GM19099 (cell line): ENCODE measurements around the gene CACNA1E.

Experiments
- POLR2A ChIP-seq: IDR thresholded peaks from 3 replicates; pipeline ENCODE4 v1.6.1; 2011; ENCODE audit warnings: low read depth; ENCODE audit not compliant: insufficient read length; ENCODE audit errors: extremely low read depth

CACNA1E gene

DNA sequence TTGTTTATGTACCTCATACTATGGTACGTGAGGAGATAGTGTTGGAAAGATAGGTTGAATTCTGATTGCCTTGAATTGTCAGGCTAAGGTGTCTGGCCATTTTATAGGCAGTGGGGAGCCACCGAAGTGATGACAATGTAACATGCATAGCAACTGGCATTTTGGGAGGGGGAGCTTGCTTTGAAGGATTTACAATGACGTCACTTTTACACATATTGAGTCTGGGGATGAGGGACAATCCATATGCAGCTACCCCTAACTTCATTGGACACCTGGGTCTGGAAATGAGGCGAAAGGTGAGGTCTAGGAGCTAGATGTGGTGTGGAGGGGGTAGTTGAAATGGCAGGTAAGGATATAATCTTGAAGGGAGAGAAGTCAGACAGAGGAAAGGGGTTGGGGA, 7.7 kb upstream of the CACNA1E start:
- TF ChIP-seq POLR2A = no peak

DNA sequence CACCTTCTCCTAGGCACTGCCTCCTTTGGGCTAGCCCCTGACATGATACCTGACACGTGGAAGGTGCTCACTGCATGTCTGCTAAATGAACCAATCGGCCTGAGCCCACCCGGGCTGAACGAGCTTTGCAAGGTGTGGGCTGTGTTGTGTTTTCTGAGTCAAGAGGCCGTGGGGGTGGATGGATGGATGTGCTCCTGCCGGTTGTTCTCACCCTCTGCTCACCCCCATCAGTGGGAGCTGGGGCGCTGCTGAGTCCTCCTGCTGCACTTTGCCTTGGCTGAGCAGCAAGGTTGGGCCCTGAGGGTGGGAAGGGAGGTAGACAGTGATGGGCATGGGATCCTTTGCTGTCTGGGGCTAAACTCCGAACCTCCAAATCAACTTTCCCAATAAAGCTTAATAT, 6.7 kb upstream of the CACNA1E start:
- TF ChIP-seq POLR2A = no peak

DNA sequence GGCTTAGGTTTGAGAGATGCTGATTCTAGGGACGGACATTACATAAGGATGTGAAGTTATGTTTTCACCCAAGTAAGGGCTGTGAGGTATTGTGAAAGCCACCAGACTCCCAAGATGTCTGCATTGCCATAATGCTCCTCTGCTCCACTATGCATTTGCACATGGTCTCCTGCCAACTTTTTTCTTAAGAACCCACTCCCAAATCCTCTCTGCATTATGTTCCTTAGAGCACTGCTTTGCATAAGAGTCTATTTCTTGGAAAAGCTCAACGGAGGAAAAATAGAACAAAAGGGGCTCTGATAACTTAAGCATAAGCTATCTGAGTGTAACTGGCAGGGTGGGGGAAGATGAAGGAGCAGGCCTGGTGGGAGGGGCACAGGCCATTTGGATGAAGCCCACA, 5.0 kb upstream of the CACNA1E start:
- no peak for TF ChIP-seq POLR2A

DNA sequence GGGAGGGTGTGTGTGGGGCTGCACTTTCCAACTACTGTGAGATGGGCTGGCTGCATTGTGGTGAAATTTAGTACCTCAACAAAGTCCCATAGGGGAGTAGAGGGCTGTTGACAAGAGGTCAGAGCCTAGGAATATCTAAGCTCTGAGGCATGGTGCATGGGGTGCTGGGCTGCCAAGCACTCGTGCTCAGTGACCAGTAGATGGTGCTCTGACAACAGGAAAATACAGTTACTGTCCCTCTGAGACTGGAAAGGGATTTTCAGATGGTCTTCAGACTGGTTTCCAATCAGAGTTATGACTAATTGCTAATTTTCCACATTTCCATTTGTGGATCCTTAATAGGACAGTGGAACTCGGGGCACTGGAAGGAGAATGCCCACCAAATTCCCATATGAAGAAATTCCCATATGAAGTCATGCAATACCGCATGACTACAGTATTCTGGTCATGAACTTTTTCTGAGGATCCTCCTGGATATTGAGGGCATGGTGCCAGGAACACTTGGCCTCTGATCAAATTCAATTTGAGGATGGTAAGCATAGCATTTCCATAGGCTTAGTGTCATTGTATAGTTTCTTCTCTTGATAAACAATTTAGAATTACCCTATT, 4.1 kb upstream of the CACNA1E start:
- TF ChIP-seq POLR2A = no peak

DNA sequence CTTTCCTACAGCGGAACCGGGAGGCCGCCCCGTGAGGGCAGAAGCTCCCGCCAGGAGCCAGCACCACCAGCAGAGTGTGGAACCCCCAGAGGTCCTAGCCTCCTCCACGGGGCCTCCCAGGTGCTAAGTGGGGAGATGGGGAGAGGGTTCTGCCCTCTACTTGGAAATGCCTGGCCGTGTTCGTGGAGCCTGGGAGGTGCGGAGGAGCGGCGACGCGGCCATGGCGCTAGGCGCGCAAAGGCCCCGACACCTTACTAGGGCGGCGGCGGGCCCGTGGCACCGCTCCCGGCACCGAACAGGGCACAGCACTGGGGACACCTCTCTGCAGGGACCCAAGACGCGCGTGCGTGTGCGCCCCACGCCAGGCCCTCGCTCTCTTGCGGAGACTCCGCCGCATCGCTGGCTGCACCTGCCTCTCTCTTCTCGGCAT, 1.3 kb upstream of the CACNA1E start:
- no peak for TF ChIP-seq POLR2A

GRCh38 chr1:181482521-181483284, 614 bp upstream of the CACNA1E start:
- peak; percentile 63 for TF ChIP-seq POLR2A

- TF ChIP-seq POLR2A = no peak
Measured at GRCh38 chr1:181484821-181485220, 1.5 kb downstream of the CACNA1E start.

DNA sequence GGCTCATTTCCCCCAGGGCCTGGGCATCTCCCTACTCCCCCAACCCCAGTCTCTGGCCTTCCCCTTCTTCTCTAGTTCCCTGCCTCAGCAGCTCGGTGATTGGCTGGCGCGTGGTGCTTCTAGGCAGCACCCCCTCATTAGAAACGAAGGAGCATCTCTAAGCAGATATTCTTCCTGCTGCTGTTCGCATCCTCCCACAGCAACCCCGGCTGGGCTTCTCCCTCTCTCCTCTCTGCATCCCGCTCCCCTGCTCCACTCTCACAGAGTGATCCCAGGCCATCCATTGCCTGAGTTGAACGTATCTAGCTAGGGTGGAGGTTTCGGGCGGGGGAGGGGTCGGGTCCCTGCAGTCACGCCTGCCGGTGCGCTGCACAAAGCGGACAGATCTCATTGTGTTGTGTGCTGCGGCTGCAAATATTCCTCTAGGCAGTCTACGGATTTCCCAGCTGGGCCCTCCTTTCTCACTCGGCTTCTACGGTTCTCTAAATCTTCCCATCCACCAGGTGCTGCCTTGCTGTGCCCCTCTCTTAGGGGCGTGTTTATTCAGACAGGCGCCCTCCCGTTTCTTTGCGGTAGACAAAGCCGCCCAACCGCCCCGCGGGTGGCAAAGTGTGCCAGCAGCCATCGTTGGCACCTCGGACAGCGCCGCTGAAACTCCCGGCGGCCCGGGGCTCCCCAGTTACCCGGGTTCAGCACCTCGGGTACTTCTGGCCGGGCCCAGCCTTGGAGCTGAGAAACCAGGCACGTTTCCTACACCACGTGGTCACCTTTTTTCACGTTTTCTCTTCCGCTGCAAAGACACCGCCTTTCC, 2.2 kb downstream of the CACNA1E start:
- TF ChIP-seq POLR2A = peak; percentile 53

DNA sequence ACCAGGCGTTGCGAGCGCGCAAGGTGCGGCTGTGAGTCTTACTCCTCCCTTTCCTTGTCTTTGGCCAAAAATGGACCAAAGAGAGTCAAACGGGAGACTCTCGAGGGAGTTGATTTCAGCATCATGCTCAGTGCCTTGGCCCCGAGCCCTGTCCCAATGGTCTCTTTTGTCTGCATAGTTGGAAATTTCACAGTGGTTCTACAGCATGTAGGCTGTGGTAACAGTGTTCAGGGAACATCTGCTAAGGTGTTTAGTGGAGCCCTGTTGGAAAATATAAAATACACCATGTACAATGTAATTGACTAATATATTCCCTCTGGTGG, 2.7 kb downstream of the CACNA1E start:
- no peak for TF ChIP-seq POLR2A

DNA sequence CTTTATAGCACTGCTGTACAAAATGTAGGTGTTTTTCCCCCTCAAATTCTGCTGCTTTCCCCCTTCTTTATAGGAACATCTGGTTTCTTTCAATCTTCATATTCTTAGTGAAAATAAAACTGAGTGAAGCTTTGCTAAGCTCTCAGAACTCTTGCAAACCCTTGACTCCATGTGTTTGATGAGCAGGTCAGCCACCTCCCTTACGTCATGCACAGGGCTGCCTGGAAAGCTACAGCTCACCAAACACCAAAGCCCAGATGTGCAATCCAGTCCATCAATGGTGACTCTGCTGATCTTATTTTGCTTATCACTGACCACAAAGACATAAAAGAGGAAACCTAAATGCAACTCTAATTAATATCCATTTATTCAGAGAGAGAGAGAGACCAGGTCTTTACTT, 5.5 kb downstream of the CACNA1E start:
- TF ChIP-seq POLR2A = no peak

DNA sequence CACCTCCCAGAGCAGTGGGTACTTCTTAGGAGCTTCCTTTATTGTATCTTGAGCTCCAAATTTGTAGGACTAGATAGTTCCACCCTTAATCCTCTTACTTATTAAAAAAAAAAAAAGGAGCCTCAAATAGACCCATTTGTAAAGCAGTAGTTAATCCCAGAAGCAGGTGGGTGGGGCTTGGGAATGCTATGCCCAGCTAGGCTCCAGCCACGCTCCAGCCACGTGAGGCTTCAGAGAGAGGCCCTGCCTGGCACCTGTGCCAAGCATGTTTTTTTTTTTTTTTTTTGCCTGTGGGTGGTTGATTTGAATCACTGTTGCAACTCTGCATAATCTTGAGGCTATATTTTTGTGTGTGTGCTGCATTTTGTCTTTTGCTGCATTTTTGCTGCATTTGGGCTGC, 7.0 kb downstream of the CACNA1E start:
- no peak for TF ChIP-seq POLR2A

- TF ChIP-seq POLR2A = no peak
Measured at GRCh38 chr1:181490740-181491712, 7.7 kb downstream of the CACNA1E start.

- TF ChIP-seq POLR2A = no peak
Measured at GRCh38 chr1:181493166-181493565, 9.8 kb downstream of the CACNA1E start.

DNA sequence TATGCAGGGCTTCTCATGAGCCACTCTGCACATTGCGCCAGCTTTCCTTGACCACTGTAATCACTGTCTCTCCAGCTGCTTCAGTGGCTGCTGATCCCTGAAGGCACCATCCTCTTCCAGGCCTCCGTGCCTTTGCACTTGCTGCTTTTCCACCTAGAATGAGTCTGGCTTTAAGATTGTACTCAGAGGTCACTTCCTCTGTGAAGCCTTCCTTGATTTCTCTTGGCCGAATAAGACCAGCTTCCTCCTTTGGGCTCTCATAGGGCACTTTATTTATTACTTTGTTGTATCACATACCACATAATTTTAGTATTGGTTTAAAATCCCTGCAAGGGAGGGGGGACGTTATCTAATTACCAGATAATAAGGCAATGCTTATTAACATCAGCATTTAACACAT, 10.6 kb downstream of the CACNA1E start:
- no peak for TF ChIP-seq POLR2A

GRCh38 chr1:181496759-181497158, 13.4 kb downstream of the CACNA1E start:
- TF ChIP-seq POLR2A = no peak
